SU-DHL-6 (cell line): ENCODE data around the gene ZC3H12A.

ENCODE experiments used
- EZH2phosphoT487 ChIP-seq: fragments of 200-600 bp; sonication (generic), shearing (Covaris generic); conservative IDR thresholded peaks from 2 replicates; pipeline ENCODE4 v1.6.1; 2018; ENCODE audit warnings: mild to moderate bottlenecking, antibody characterized with exemption, low read length, moderate library complexity, mixed read lengths
- TF ChIP-seq, protein P1 (sequence below): fragments of 200-600 bp; sonication (generic); IDR thresholded peaks from one replicate; pipeline ENCODE4 v1.5.1; 2017; ENCODE audit warnings: antibody characterized with exemption, mild to moderate bottlenecking, low read length, moderate library complexity; ENCODE audit not compliant: insufficient read depth, poor library complexity, severe bottlenecking

DNA sequence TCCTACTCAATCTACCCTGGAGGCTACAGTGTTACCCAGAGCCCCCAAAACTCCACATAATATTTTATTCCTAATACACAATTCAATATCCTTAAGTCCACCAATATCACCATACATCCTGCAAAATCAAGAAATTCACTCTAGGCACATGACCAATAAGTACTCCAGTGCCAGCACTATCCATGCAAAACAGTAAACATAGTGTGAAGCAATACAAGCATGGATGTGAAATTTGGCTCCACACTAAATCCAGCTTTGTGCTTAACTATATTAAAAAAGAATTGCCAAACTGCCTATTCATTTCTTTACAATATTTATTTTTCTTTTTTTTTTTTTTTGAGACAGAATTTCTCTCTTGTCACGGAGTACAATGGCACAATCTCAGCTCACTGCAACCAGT is 43.2 kb downstream of the ZC3H12A start:
- TF ChIP-seq, protein P1, sequence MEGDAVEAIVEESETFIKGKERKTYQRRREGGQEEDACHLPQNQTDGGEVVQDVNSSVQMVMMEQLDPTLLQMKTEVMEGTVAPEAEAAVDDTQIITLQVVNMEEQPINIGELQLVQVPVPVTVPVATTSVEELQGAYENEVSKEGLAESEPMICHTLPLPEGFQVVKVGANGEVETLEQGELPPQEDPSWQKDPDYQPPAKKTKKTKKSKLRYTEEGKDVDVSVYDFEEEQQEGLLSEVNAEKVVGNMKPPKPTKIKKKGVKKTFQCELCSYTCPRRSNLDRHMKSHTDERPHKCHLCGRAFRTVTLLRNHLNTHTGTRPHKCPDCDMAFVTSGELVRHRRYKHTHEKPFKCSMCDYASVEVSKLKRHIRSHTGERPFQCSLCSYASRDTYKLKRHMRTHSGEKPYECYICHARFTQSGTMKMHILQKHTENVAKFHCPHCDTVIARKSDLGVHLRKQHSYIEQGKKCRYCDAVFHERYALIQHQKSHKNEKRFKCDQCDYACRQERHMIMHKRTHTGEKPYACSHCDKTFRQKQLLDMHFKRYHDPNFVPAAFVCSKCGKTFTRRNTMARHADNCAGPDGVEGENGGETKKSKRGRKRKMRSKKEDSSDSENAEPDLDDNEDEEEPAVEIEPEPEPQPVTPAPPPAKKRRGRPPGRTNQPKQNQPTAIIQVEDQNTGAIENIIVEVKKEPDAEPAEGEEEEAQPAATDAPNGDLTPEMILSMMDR = no peak
- no peak for TF ChIP-seq EZH2phosphoT487
